Measurements from ENCODE around the gene BSPH1.
"Not testable (repeated sequence)": the region's sequence is repeated elsewhere in the genome, so short reads cannot be mapped to it uniquely, and the experiment has no call there.

The BSPH1 gene, protein sequence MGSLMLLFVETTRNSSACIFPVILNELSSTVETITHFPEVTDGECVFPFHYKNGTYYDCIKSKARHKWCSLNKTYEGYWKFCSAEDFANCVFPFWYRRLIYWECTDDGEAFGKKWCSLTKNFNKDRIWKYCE

GRCh38 chr19:47992070-47992469 is at the start of gene BSPH1:
Gene BSPH1 (minus strand): TSS chr19:47992170. CDS start chr19:47992081, 89 bp downstream.
- DNase-seq: no peak

GRCh38 chr19:48036765-48037164 is 44.8 kb upstream of the BSPH1 start:
- no peak for DNase-seq

- no peak for DNase-seq
These were observed 41.6 kb upstream of the BSPH1 start for GRCh38 chr19:48033604-48034003.

DNA sequence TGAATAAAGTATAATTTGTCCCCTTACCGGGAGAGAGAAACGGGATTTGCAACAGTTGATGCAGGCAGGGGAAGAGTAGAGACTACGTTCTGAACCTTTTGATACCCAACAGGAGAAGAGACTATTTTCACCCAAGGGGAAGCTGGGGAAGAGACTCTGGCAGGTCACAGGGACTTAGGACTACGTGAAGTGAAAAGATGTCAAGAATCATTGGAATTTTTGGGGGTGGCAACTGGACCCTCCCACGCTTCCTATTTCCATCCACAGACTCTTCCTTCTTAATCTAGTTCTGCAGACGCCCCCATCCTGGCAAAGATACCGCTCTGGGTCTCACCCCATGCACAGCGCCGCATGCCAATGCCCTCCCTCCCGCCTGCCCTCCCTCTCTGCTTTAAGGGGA is 38.1 kb upstream of the BSPH1 start:
- no peak for DNase-seq

DNA sequence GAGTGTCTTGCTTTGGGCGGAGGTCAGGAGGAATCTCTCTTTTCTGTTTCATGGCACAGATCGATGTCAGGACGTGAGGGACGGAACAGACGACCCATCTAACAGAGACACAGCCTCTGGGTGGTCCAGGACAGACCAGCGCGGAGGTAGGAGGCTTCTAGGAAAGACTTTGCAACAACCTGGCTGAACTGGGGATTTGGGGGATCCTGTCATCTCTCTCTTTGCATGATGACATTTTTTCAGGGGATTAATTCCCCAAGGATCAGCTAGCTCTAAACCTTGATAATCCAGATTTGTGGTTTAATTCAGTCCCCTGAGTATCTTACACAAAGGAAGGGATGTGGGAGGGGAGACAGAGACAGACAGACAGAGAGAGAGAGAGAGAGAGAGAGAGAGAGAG is 37.5 kb upstream of the BSPH1 start:
- DNase-seq: no peak

GRCh38 chr19:48025480-48025879 is 33.5 kb upstream of the BSPH1 start:
- DNase-seq: no peak

GRCh38 chr19:48023518-48023917 is 31.5 kb upstream of the BSPH1 start:
- no peak for DNase-seq

DNA sequence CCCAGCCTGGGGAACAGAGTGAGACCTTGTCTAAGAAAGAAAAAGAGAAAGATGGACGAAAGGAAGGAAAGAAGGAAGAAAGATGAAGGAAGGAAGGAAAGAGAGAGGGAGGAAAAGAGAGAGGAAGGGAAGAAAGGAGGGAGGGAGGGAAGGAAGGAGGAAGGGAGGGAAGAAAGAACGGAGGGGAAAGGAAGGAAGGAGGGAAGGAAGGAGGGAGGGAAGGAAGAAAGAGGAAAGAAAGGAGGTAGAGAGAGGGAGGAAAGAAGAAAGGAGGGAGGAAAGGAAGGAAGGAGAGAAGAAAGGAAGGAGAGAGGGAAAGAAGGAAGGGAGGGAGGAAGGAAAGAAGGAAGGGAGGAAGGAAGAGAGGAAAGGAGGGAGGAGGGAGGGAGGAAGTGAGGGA is 31.0 kb upstream of the BSPH1 start:
- DNase-seq: no peak

DNA sequence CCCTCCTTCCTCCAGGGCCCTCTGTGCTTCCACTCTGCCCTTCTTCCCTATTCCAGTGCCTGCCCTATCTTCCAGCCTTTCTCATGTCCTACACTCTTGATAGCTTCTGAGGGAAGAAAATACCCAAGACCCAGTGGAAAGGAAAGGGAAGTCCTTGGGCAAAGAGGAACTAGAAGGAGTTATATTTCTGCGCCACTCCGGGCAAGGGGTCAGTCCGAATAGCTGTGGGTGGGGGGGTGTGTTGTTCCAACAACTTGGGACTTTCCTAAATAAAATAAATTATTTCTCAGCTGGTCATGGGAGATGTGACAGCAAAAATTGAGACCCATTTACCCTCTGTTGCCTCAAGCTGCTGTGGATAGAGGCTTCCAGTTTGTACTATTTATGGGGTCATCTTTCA is 28.7 kb upstream of the BSPH1 start:
- DNase-seq: no peak

- no peak for DNase-seq
These were observed 19.2 kb upstream of the BSPH1 start for GRCh38 chr19:48010932-48011758.

DNA sequence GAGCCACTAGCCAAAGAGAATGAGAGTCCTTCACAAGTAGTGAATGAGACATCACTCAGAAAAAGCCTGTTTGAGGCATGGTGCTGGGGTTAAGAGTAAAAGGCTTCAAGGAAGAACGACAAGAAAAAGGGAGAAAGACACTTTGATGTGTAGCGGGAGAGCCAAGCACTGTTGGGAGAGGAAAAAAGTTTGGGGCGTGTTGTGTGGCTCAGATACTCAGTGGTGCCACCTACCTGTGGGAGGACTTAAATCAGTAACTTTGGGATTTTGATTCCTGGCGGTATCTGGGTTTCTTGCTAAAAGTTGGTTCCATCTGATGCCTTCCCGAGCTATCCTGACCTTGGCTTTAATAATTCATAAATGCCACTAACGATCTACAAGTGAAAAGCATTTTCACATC is 14.8 kb upstream of the BSPH1 start:
- DNase-seq: peak; percentile 27

DNA sequence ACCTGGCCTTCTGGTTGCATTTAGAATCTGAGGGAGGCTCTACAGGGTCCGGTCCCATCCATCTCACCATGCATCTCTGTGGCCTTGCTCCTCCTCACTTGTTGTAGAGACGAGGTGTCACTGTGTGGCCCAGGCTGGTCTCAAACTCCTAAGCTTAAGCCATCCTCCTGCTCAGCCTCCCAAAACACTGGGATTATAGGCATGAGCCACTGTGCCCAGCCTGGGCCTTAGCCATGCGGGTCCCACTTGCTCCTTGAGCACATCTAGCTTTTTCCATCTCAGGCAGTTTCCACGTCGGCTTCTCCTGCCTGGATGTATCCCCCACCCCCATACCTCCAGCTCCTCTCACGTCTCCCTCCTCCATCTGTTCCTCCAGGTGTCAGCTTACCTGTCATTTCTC is 12.3 kb upstream of the BSPH1 start:
- peak; percentile 6 for DNase-seq

- no peak for DNase-seq
These were observed 8.9 kb upstream of the BSPH1 start for GRCh38 chr19:48000846-48001245.

- DNase-seq: no peak
These were observed 6.8 kb upstream of the BSPH1 start for GRCh38 chr19:47998800-47999199.

- no peak for DNase-seq
These were observed 4.3 kb upstream of the BSPH1 start for GRCh38 chr19:47996230-47996727.

- DNase-seq: no peak
These were observed 2.3 kb upstream of the BSPH1 start, which contains the start of gene ELSPBP1 for GRCh38 chr19:47994209-47994802. Gene ELSPBP1 (plus strand): TSS chr19:47994632. CDS start chr19:48008668, 14,036 bp downstream.

DNA sequence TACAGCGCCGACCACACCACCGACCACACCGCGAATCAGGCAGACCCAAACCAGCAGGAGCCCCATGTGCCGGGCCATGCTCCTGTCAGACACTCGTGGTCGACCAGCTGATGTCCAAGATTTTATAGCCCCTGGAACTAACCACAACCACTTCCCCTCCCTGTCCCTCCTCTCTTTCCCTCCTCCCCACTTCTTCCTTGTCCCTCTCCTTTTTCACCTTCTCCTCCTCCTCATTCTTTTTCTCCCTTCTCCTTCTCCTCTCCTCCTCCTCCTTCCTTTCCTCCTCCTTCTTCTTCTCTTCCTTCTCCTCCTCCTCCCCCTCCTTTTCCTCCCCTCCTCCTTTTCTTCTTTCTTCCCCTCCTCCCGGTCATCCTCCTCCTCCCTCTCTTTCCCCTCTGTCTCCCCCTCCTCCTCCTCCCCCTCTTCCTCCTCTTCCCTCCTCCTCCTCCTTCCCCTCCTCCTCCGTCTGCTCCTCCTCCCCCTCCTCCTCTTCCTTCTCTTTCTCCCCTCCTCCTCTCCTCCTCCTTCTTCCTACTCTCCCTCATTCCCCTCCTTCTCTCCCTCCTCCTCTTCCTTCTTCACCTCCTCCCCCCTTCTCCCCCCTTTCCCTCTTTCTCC is 670 bp downstream of the BSPH1 start:
- no peak for DNase-seq

- no peak for DNase-seq
These were observed 18.4 kb downstream of the BSPH1 start for GRCh38 chr19:47973529-47973928.

DNA sequence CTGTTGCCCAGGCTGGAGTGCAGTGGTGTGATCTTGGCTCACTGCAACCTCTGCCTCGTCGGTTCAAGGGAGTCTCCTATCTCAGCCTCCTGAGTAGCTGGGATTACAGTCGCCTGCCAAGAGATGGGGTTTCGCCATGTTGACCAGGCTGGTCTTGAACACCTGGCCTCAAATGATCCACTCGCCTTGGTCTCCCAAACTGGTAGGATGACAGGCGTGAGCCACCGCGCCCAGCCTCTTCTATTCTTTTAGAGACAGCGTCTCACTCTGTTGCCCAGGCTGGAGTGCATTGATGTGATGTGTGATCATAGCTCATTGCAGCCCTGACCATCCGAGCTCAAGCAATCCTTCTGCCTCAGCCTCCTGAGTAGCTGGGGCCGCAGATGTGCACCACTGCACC is 36.0 kb downstream of the BSPH1 start:
- DNase-seq: not testable (repeated sequence)

- not testable (repeated sequence) for DNase-seq
These were observed 39.8 kb downstream of the BSPH1 start for GRCh38 chr19:47952132-47952531.

DNA sequence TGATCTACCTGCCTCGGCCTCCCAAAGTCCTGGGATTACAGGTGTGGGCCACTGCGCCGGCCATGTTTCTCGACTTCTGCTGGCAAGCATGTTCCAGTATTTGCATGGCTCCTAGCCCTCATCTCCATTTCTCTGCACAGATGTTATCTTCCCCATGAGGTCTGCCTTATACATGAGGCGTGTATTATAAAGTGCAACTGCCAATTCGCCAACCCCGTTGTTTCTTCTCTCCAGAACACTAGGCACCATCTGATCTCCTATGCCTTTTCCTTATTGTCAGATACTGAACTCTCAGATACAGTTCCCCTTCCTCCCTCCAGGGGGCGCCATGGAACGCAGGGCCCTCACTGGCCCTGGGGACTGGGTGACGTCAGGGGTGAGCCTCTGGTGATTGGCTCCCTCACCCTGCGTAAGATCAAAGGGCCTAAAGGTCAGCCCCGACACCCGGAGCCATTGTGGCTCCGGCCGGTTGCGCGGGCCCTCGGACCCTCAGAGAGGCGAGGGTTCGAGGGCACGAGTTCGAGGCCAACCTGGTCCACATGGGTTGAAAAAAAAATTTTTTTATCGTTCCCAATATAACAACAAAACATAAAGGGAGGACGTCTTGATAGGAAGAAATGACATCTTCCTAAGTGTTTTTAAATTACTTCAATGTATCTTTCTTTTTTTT is 42.0 kb downstream of the BSPH1 start:
- not testable (repeated sequence) for DNase-seq

DNA sequence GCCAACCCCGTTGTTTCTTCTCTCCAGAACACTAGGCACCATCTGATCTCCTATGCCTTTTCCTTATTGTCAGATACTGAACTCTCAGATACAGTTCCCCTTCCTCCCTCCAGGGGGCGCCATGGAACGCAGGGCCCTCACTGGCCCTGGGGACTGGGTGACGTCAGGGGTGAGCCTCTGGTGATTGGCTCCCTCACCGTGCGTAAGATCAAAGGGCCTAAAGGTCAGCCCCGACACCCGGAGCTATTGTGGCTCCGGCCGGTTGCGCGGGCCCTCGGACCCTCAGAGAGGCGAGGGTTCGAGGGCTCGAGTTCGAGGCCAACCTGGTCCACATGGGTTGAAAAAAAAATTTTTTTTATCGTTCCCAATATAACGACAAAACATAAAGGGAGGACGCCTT is 63.4 kb downstream of the BSPH1 start:
- not testable (repeated sequence) for DNase-seq

GRCh38 chr19:47920107-47920506 is 71.9 kb downstream of the BSPH1 start:
- not testable (repeated sequence) for DNase-seq
